ENCODE measurements around the gene KDF1. TPM values are rescaled to one million over a fixed set of nuclear protein-coding genes. Genes with fewer than 3 reads are reported as not detected.

The KDF1 gene
- total RNA-seq, 1 donor from 2014 or later: 26.1 TPM

DNA sequence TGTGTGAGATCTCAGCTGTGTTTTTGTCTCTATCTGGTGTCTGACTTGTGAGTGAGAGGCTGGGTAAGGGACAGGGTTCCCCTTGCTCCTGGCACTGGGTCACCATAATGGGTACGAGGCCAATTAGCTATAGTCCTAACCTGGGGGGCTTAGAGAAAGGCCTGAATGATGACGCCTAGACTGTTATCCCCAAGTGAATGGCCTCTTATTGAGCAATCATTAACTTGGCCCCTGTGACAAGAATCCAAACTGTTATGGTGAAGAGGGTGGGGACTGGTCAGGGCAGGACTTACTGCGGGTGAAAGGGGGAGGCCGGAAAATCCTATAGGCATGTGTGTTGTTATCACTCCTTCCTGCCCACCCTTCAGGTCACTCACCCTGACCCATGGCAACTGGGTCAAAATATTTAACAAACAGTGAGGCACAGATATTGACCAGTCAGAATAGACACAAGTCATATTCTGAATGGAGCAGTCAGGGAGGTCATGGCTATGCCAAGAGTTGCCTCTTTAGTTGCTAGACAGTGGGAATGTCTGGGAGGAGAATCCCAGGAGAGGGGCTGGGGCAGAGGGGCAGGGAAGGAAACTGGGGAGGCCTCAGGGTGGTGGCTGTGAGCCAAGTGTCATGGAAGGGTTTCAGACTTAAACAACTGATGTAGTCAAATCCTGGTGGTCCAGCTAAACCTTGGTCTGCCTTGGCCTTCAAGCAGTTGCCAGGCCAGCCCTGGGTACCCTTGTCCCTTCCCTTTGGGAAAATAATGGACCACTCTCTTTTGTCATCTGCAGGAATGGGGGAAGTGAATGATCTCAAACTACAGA lies 49.7 kb downstream of the KDF1 start:
- peaks cover 56% of the 10 kb centered on the region for H3K4me1 Mint-ChIP-seq (ENCODE audit: low read depth)
- DNase-seq (ENCODE audit: low spot score, unreplicated experiment): no peak
- no peaks in the 10 kb centered on the region for H3K27me3 Mint-ChIP-seq
- TF ChIP-seq, protein P1, sequence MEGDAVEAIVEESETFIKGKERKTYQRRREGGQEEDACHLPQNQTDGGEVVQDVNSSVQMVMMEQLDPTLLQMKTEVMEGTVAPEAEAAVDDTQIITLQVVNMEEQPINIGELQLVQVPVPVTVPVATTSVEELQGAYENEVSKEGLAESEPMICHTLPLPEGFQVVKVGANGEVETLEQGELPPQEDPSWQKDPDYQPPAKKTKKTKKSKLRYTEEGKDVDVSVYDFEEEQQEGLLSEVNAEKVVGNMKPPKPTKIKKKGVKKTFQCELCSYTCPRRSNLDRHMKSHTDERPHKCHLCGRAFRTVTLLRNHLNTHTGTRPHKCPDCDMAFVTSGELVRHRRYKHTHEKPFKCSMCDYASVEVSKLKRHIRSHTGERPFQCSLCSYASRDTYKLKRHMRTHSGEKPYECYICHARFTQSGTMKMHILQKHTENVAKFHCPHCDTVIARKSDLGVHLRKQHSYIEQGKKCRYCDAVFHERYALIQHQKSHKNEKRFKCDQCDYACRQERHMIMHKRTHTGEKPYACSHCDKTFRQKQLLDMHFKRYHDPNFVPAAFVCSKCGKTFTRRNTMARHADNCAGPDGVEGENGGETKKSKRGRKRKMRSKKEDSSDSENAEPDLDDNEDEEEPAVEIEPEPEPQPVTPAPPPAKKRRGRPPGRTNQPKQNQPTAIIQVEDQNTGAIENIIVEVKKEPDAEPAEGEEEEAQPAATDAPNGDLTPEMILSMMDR (IDR thresholded peaks at IDR 0.05; ENCODE audit: unreplicated experiment): no peak
- peak overlapping the region; percentile 63 for H3K27ac Mint-ChIP-seq
- H3K4me3 Mint-ChIP-seq (ENCODE audit: low read depth): peak overlapping the region; percentile 53
- no peaks in the 10 kb centered on the region for H3K9me3 Mint-ChIP-seq (ENCODE audit: low read depth)
- H3K36me3 Mint-ChIP-seq (ENCODE audit: insufficient read depth): no peaks in the 10 kb centered on the region

DNA sequence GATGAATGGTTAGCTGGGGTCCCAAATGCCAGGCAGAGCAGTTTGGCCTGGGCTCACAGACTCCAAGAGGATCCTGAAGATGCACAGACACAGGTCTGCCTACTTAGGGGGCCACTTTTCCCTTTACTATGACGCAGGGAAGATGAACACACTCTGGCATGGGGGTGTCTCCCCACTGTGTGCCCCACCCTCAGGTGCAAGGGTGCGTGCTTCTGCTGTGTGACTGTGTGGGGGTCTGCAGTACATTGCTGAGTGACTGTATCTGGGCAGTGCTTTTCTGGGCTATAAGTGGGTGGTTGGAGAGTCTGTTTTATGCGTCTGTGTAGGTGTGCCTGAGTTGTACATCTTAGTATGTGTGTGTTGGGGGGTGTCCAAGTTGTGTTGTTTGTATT lies 50.3 kb downstream of the KDF1 start:
- DNase-seq (ENCODE audit: low spot score, unreplicated experiment): no peak
- Mint-ChIP-seq H3K27me3 (no peaks in the 10 kb centered on the region), H3K4me3 (ENCODE audit: low read depth) (peak overlapping the region; percentile 53), H3K27ac (peak overlapping the region; percentile 63), H3K4me1 (ENCODE audit: low read depth) (peaks cover 50% of the 10 kb centered on the region), H3K9me3 (ENCODE audit: low read depth) (no peaks in the 10 kb centered on the region), H3K36me3 (ENCODE audit: insufficient read depth) (no peaks in the 10 kb centered on the region)
- TF ChIP-seq, protein P1 (IDR thresholded peaks at IDR 0.05; ENCODE audit: unreplicated experiment): no peak

DNA sequence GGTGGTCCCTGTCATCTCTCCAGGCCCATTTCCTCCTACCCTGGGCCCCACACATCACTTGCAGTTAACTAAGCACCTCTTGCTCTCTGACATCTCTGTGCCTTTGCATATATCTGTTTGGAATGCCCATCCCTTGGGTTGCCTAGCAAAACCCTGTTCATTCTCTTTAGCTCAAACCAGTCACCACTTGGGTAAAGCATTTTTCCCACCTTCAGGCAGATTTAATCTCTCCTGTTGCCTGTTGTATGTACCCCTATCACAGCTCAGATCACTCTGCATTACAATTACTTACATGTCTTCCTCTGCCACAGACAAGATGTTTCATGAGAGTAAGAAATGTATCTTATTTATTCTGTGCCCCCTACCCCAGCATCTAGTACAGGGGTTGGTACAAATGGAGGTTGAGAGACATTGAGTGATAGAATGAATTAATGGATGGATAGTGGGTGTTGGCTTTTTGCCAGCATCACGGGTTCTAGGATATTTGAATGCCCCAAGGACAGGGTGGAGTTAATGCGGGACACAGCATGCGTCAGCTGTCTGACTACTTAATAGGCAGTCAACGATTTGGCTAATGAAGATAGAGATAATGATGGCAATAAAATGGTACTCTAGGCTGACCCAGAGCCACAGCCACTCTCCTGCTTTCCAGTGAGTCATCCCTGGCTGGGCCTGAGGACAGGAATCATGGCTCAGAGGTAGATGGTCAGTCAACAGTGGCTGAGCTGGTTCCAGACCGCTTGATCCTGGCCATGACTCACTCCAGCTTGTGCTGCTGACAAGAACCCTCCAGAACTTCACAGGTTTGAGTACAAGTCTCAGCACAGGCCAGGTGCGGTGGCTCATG lies 53.0 kb downstream of the KDF1 start:
- Mint-ChIP-seq H3K36me3 (ENCODE audit: insufficient read depth) (no peaks in the 10 kb centered on the region), H3K27ac (no peak overlapping the region), H3K9me3 (ENCODE audit: low read depth) (no peaks in the 10 kb centered on the region), H3K27me3 (no peaks in the 10 kb centered on the region), H3K4me3 (ENCODE audit: low read depth) (no peak overlapping the region), H3K4me1 (ENCODE audit: low read depth) (peaks cover 36% of the 10 kb centered on the region)
- no peak for DNase-seq (ENCODE audit: low spot score, unreplicated experiment)
- TF ChIP-seq, protein P1 (IDR thresholded peaks at IDR 0.05; ENCODE audit: unreplicated experiment): no peak

DNA sequence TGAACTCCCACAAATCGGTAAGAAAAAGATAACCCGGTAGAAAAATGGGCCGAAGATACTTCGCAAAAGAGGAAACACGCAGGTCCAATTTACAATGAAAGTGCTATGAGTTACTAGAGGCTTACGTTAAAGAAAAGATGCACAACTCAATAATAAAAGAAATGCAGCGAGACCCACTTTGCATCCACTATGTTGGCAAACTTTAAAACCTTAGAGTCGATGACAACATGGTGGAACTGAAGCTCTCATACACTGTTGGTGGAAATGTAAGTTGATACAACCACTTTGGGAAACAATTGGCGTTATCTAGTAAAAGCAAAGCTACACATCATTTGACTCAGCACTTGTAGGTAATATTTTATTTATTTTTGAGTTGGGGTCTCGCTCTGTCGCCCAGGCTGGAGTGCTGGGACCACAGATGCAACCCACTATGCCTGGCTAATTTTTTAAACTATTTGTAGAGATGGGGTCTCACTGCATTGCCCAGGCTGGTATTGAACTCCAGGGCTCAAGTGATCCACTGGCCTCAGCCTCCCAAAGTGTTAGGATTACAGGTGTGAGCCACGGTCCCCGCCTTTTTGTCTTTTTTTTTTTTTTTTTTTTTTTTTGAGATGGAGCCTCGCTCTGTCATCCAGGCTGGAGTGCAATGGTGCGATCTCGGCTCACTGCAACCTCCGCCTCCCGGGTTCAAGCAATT lies 59.3 kb downstream of the KDF1 start:
- Mint-ChIP-seq H3K27me3 (no peaks in the 10 kb centered on the region), H3K4me3 (ENCODE audit: low read depth) (peak overlapping the region; percentile 87), H3K9me3 (ENCODE audit: low read depth) (no peaks in the 10 kb centered on the region), H3K27ac (peak overlapping the region; percentile 97), H3K4me1 (ENCODE audit: low read depth) (peaks cover 20% of the 10 kb centered on the region), H3K36me3 (ENCODE audit: insufficient read depth) (peaks cover 8% of the 10 kb centered on the region)
- TF ChIP-seq, protein P1 (IDR thresholded peaks at IDR 0.05; ENCODE audit: unreplicated experiment): no peak
- DNase-seq (ENCODE audit: low spot score, unreplicated experiment): no peak
